ENCODE measurements around the gene SIGLEC1. TPM values are rescaled to one million over a fixed set of nuclear protein-coding genes. Genes with fewer than 3 reads are reported as not detected.

Gene SIGLEC1
- total RNA-seq, 1 experiment from 2014 or later, result not detected

DNA sequence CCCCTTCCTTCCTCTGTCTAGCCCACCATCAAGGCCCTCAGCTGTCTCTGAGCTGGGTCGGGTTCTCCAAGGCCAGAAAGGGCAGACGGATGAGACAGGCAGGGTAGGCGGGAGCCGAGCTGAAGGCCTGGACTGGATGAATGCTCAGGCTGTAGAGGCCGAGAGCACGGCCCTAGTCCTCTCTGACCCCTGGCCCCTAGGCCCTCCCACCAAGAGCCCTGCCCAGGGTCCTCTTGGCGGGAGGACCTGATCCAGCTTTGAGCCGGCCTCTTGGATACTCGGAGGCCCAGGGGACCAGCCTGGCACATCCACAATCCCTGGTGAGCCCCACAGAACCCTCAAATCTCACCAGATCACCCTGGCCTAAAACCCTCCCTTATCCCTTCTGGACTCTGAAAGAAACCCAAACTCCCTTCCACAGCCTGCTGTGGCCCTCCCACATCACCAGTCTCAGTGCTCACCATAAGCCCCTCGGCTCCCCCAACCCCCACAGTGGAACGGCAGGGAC lies 47.0 kb upstream of the SIGLEC1 start:
- TF ChIP-seq EZH2 (IDR thresholded peaks at IDR 0.05; ENCODE audit: low read depth), result no peak
- ChIA-PET CTCF (no interaction called here), POLR2A (ENCODE audit: unreplicated experiment) (no interaction called here)
- Histone ChIP-seq H3K36me3 (ENCODE audit: low read depth) (no peaks in the 10 kb centered on the region), H3K27ac (no peak overlapping the region), H3K79me2 (ENCODE audit: low read depth) (no peaks in the 10 kb centered on the region), H3K27me3 (ENCODE audit: insufficient read depth, low read depth) (no peaks in the 10 kb centered on the region), H3K4me1 (replicated peaks; ENCODE audit: insufficient read depth) (no peaks in the 10 kb centered on the region), H3F3A (ENCODE audit: insufficient read depth, low read depth) (no peaks in the 10 kb centered on the region), H3K4me2 (no peak overlapping the region), H3K9me3 (ENCODE audit: insufficient read depth, low read depth) (no peaks in the 10 kb centered on the region), H3K4me3 (no peak overlapping the region), H3K9me2 (ENCODE audit: insufficient read depth) (no peaks in the 10 kb centered on the region), H2AFZ (no peak overlapping the region), H4K20me1 (ENCODE audit: insufficient read depth) (no peaks in the 10 kb centered on the region; the same call in 1 of the 2 replicates)
- intact Hi-C loops (cut with micrococcal nuclease; ENCODE audit: unreplicated experiment), result no loop called here
- no TSS peak for BruUV-seq (replicated peaks)
- no peak for DNase-seq

GRCh38 chr20:3758566-3758965 lies 46.2 kb upstream of the SIGLEC1 start:
- POLR2A ChIA-PET (ENCODE audit: unreplicated experiment), result no interaction called here
- no peak overlapping the region for H2AFZ ChIP-seq
- CTCF ChIA-PET, result no interaction called here

GRCh38 chr20:3757268-3757667 lies 44.9 kb upstream of the SIGLEC1 start:
- ChIA-PET CTCF (no interaction called here), POLR2A (ENCODE audit: unreplicated experiment) (interaction anchor here (0.8 kb wide), 1 partner anchor 1361 kb away, joined by 3 read pairs; no protein-coding TSS in a partner anchor)
- H3K4me2 ChIP-seq, result no peak overlapping the region
- H3K27ac ChIP-seq, result no peak overlapping the region
- H3K9me3 ChIP-seq (ENCODE audit: insufficient read depth, low read depth), result no peaks in the 10 kb centered on the region
- H3K4me3 ChIP-seq, result no peak overlapping the region
- H4K20me1 ChIP-seq (ENCODE audit: insufficient read depth), result no peaks in the 10 kb centered on the region; the same call in 1 of the 2 replicates
- H3K79me2 ChIP-seq (ENCODE audit: low read depth), result no peaks in the 10 kb centered on the region
- no peak overlapping the region for H2AFZ ChIP-seq
- no peaks in the 10 kb centered on the region for H3F3A ChIP-seq (ENCODE audit: insufficient read depth, low read depth)
- H3K9me2 ChIP-seq (ENCODE audit: insufficient read depth), result no peaks in the 10 kb centered on the region
- no peaks in the 10 kb centered on the region for H3K36me3 ChIP-seq (ENCODE audit: low read depth)
- DNase-seq, result no peak
- H3K27me3 ChIP-seq (ENCODE audit: insufficient read depth, low read depth), result no peaks in the 10 kb centered on the region
- BruUV-seq (replicated peaks), result no TSS peak
- intact Hi-C loops (cut with micrococcal nuclease; ENCODE audit: unreplicated experiment), result no loop called here
- TF ChIP-seq, protein P1, sequence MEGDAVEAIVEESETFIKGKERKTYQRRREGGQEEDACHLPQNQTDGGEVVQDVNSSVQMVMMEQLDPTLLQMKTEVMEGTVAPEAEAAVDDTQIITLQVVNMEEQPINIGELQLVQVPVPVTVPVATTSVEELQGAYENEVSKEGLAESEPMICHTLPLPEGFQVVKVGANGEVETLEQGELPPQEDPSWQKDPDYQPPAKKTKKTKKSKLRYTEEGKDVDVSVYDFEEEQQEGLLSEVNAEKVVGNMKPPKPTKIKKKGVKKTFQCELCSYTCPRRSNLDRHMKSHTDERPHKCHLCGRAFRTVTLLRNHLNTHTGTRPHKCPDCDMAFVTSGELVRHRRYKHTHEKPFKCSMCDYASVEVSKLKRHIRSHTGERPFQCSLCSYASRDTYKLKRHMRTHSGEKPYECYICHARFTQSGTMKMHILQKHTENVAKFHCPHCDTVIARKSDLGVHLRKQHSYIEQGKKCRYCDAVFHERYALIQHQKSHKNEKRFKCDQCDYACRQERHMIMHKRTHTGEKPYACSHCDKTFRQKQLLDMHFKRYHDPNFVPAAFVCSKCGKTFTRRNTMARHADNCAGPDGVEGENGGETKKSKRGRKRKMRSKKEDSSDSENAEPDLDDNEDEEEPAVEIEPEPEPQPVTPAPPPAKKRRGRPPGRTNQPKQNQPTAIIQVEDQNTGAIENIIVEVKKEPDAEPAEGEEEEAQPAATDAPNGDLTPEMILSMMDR (conservative IDR thresholded peaks at IDR 0.05), result no peak
- no peak for TF ChIP-seq EZH2 (IDR thresholded peaks at IDR 0.05; ENCODE audit: low read depth)
- H3K4me1 ChIP-seq (replicated peaks; ENCODE audit: insufficient read depth), result no peaks in the 10 kb centered on the region

More at GRCh38 chr20:3758566-3758965, 46.2 kb upstream of the SIGLEC1 start:
- no TSS peak for BruUV-seq (replicated peaks)
- Histone ChIP-seq H3K79me2 (ENCODE audit: low read depth) (no peaks in the 10 kb centered on the region), H3K4me1 (replicated peaks; ENCODE audit: insufficient read depth) (no peaks in the 10 kb centered on the region), H3K27me3 (ENCODE audit: insufficient read depth, low read depth) (no peaks in the 10 kb centered on the region), H3K4me3 (no peak overlapping the region), H3K36me3 (ENCODE audit: low read depth) (no peaks in the 10 kb centered on the region), H3K9me3 (ENCODE audit: insufficient read depth, low read depth) (no peaks in the 10 kb centered on the region), H3K9me2 (ENCODE audit: insufficient read depth) (no peaks in the 10 kb centered on the region), H3K4me2 (no peak overlapping the region), H3F3A (ENCODE audit: insufficient read depth, low read depth) (no peaks in the 10 kb centered on the region), H4K20me1 (ENCODE audit: insufficient read depth) (no peaks in the 10 kb centered on the region; the same call in 1 of the 2 replicates), H3K27ac (no peak overlapping the region)
- intact Hi-C loops (cut with micrococcal nuclease; ENCODE audit: unreplicated experiment), result no loop called here
- TF ChIP-seq, protein P1 (conservative IDR thresholded peaks at IDR 0.05), result no peak
- TF ChIP-seq EZH2 (IDR thresholded peaks at IDR 0.05; ENCODE audit: low read depth), result no peak
- no peak for DNase-seq

Data from PC-9 (cell line).